ENCODE data around the gene JARID2.

DNA sequence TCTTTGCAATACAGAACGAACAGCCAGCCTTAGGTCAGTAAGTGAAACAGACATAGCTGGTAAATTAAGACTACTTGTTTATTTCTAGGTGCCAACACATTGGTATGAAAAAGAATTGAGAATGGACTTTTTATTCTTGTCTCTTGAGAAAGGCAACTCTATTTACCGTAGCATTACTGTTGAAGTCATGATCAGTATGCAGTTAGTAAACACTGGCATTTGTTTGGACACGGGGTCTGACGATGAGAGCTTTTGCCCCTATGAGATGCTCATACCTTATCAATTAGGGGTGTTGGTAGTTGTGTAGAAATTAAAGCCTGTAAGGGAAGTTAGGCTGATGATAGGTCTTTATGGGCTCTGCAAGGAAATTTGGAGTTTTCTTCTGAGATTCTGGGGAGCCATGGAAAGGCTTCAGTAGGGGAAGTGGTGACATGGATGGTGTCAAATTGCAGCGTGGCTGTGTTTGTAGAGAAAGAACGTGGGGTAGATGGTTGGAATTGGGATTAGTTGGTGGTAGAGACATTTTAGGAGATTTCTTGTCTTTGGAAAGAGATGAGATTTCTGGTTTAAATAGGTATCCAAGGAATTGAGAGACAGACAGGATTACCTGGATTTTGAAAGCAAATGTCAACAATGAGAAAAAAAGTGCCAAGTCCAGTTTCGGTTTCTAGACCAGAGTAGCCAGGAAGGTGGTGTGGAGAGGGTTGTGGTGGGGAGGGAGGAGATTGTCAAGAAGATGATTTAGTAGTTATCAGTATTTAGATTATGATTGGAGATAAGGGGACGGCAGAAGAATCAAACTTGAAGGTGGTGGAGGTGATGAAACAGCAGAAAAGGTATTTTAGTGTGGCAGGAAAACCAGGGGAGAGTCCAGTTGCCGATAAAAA, 116.6 kb downstream of the JARID2 start:
- TF ChIP-seq, protein P1, sequence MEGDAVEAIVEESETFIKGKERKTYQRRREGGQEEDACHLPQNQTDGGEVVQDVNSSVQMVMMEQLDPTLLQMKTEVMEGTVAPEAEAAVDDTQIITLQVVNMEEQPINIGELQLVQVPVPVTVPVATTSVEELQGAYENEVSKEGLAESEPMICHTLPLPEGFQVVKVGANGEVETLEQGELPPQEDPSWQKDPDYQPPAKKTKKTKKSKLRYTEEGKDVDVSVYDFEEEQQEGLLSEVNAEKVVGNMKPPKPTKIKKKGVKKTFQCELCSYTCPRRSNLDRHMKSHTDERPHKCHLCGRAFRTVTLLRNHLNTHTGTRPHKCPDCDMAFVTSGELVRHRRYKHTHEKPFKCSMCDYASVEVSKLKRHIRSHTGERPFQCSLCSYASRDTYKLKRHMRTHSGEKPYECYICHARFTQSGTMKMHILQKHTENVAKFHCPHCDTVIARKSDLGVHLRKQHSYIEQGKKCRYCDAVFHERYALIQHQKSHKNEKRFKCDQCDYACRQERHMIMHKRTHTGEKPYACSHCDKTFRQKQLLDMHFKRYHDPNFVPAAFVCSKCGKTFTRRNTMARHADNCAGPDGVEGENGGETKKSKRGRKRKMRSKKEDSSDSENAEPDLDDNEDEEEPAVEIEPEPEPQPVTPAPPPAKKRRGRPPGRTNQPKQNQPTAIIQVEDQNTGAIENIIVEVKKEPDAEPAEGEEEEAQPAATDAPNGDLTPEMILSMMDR (IDR thresholded peaks at IDR 0.05) = no peak
- no peak for TF ChIP-seq POLR2A (IDR thresholded peaks at IDR 0.05)
